GM21528 (cell line): Measurements from ENCODE around the gene HRH1.
"Not testable (repeated sequence)": the region's sequence is repeated elsewhere in the genome, so short reads cannot be mapped to it uniquely, and the experiment has no call there.

ENCODE experiments used
- ATAC-seq: cut with Tn5 transposase; IDR thresholded peaks from one replicate; pipeline ENCODE4 v1.9.1; 2021; ENCODE audit warnings: mild to moderate bottlenecking, moderate library complexity; ENCODE audit not compliant: unreplicated experiment, low FRiP score

HRH1 gene, protein sequence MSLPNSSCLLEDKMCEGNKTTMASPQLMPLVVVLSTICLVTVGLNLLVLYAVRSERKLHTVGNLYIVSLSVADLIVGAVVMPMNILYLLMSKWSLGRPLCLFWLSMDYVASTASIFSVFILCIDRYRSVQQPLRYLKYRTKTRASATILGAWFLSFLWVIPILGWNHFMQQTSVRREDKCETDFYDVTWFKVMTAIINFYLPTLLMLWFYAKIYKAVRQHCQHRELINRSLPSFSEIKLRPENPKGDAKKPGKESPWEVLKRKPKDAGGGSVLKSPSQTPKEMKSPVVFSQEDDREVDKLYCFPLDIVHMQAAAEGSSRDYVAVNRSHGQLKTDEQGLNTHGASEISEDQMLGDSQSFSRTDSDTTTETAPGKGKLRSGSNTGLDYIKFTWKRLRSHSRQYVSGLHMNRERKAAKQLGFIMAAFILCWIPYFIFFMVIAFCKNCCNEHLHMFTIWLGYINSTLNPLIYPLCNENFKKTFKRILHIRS

DNA sequence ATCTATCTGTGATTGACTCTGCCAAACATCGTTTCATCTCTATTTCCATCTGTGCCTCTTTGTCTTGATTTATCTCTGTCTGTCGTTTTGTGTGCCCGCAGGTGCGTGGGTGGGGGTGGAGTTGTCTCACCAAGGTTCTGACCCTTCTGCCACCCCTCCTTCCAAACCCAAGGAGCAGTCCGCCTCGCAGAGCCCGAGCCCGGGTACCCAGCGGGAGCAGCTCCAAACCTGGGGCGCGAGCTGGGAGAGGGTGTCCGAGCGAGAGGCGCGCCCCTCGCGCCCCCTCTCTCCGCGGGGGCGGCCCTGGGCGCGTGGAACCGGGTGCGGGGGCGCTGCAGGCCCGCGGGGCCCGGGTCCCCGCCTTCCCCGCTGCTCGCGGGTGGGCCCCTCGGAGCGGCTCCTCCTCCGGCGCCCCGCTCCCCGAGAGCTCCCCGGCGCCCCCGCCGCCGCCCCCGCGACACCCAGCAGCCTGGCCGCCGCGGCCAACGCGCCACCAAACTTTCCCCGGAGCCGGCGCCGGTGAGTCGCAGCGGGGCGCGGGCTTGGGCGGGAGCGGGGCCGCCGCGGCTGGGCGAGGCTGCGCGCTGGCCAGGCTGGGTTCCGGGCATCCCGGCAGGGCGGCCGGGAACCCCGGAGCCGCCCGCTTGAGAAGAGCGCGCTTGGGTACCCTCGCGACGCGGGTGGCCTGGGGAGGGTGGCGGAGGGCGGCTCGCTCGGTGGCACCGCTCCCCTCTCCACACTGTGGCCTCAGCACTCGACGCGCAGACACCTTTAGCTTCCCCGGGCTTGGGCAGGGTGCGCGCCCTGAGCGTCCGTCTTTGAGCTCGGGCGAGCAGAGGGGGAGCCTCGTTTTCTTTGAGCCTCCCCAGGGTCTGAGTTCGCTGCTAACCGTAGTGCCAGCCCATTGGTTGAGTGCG, at the start of gene HRH1:
TSS of gene HRH1 (plus strand) at position 458 of the 917 bp plus-strand sequence. CDS start 104,545 bp downstream, outside the sequence.
- ATAC-seq, result no peak

DNA sequence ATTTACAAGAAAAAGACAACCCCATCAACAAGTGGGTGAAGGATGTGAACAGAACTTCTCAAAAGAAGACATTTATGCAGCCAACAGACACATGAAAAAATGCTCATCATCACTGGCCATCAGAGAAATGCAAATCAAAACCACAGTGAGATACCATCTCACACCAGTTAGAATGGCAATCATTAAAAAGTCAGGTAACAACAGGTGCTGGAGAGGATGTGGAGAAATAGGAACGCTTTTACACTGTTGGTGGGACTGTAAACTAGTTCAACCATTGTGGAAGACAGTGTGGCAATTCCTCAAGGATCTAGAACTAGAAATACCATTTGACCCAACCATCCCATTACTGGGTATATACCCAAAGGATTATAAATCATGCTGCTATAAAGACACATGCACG, 41.0 kb upstream of the HRH1 start:
- not testable (repeated sequence) for ATAC-seq

DNA sequence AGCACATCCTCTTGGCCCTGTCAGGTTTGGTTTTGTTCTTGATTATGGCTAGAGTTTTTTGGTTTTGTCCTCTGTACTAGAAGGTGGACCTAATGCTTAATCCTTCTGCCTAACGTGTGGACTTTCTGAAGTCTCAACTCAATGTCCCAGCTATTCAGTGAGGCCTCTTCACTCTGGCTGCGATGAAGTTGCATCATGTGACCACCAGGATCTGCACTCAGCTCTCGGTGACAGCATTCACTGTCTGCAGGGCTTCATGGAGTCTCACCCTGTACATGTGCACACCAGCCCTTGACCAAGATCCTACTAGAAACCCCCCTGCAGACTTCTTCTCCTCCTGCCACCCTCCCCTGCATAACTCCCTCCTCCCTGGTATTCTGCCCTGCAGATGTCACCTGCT, 38.7 kb upstream of the HRH1 start:
- ATAC-seq, result no peak

DNA sequence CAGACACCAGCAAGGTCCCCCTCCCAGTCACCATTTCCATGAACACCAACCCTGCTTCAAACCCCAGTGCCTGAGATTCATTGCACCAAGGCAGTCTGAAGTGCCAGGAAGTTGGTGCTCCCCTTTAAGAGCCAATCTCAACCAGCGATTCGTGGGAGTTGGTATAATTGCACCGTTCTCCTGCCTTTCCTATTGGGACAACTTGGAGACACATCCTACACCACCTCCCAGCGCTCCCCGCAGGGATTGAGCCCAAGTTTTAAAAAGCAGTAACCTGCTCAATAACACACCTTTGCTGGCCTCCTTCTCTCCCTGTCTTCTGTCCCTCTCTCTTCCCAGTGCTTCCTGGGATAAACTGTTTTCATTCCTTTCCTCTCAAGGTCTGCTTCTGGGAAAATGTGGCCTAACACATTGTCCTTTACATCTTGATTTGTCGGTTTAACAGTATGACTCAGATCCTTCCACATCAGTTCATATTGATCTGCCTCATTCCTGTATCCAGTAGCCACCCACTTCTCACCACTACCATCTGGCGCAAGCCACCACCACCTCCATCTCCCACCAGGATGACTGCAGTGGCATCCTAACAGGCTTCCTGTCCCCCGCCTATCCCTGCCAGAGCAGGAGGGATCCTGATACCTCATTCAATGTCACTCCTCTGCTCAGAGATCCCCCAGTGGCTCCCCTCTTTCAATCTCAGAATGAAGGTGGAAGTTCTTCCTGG, 37.8 kb upstream of the HRH1 start:
- ATAC-seq, result no peak

DNA sequence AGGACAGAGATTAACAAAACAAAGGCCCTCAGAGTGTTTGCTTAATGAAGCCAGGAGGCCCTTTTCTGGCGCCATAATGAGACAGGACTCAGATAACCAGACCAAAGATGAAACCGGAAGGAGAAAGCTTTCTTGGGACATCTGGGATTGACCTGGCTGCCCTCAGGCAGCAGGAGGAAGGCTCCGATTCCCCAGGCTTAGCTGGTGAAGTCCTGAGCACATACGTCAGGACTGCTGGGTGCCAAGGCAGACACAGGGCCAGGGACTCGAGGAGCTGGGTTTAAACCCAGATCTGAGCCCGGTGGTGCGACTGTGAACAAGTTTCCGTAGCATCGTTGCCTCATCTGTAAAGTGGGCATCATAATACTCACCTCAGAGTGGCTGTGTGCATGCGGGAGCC, 36.7 kb upstream of the HRH1 start:
- ATAC-seq, result no peak

DNA sequence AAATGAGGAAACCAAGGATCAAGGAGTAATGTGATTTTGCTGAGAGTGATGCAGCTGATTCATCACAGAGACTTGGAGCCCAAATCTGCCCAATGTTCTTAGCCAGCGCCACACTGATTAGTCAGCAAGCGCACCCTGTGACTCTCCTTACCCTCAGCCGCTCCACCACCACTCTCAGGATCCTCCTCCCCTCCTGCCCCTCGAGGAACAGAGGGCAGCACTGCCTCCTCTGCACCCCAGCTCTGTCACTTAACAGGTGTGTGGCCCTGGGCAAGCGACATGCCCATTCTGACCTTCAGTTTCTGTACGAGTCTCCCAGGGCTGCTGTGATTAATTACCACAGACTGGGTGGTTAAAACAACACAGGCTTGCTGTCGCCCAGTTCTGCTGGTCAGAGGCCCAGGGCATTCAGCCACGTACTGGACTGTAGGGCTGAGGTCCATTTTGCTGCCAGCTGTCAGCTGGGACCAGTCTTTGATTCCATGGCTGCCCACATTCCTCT, 36.1 kb upstream of the HRH1 start:
- no peak for ATAC-seq

DNA sequence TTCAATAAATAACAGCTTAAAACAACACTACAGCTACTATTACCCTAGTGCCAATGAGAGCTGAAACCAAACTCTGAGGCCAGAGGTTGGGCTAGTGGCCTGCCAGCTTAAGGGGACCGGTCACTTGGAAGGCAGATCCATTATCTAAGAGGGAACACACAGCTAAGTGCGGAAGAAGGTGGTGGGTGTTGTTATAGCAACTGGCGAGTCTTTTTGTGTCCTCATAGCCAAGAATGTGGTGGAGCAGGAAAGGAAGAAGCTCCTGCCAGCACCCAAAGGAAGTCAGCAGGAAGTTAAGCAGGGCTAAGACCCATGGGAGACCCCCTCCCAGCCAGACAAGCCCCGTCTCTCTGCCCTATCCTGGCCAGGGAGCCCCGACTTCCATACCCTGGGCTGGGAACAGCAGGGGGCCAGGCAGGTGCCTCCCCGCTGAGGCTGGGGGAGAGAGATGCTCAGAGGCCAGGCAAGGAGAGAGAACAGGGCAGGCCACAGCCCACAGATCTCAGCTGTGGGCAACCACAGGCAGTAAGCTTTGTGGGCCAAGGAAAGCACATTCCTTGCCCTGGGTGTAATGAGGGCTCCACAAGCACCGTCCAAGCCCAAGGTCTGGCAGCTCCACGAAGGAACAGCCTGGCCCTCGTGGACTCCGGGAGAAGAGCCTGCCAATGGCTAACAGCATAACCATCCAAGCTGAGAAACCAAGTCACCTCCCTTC, 34.0 kb upstream of the HRH1 start:
- no peak for ATAC-seq

DNA sequence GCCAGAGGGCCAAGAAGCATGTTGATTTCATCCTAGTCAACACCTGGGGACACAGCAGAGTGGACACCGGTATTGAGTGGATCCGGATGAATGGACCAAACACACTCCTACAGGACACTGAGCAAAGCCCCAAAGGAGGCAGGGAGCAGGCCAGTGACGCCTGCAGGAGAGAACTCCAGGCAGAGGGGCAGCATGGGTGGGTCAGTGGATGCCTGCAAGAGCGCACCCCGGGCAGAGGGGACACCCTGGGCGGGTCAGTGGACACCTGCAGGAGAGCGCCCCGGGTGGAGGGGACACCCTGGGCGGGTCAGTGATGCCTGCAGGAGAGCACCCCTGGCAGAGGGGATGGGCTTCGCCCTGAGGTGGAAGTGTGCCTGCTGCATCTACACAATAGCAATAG, 27.6 kb upstream of the HRH1 start:
- no peak for ATAC-seq

DNA sequence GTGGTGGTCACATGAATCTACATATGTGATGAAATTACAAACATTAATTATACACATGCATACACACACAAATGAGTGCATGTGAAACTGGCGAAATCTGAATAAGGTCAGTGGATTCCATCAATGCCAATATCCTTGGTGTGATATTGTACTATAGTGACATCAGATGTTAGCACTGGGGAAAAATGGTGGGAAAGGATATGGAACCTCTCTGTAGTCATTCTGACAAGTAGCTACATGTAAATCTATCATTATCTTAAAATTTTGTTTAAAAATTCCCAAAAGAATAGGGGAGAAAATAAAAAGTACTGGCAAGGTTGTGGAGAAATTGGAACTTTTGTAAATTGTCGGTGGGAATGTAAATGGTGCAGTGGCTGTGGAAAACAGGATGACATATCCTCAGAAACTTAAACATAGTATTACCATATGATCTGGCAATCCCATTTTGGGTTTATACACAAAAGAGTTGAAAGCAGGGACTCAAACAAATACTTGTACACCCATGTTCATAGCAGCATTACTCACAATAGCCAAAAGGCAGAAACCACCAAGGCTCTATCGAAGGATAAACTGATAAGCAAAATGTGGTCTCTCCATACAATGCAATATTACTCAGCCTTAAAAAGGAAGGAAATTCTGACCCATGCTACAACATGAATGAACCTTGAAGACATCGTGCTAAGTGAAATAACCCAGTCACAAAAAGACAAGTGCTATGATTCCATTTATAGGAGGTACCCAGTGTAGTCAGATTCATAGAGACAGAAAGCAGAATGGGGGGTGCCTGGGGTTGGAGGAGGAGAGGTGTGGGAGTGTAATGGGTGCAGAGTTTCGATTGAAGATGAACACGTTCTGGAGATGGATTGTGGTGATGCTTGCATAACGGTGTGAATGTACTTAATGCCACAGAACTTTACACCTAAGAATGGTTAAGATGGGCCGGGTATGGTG, 25.3 kb upstream of the HRH1 start:
- ATAC-seq, result no peak

DNA sequence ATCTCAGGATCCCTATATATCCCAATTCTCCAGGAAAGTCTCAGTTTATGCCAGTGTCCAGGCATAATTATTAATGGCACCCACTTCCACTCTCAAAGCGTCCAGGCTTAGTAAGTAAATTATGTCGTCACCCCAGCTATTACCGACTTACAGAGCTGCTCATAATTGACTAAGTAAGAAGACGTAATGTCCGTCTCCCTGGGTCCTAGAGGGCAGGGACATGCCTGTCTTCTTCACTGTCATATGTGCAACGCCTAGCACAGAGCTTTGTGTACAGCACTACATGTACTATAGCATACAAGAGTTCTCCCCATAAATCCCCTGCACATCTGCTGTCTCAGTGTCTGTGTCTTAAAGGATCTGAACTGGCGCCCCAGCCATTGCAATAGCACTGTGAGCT, 23.9 kb upstream of the HRH1 start:
- ATAC-seq, result no peak

DNA sequence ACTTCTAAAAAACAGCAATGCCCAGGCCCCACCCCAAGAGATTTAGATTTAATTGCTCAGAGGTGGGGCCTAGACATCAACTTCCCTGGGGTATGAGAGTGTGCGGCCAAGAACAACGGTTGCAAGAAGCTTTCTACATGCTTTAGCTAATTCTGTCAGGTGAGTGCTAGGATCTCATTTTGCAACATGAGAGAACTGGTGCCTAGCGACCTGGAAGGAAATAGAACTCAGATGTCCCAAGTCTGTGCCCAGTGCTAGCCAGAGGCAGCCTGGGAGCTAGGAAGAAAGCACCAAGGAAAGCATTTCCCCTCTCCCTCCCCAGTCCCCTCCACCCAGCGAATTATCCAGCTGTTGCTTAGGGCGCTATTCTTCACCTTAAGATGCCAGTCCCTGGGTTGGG, 22.9 kb upstream of the HRH1 start:
- no peak for ATAC-seq

DNA sequence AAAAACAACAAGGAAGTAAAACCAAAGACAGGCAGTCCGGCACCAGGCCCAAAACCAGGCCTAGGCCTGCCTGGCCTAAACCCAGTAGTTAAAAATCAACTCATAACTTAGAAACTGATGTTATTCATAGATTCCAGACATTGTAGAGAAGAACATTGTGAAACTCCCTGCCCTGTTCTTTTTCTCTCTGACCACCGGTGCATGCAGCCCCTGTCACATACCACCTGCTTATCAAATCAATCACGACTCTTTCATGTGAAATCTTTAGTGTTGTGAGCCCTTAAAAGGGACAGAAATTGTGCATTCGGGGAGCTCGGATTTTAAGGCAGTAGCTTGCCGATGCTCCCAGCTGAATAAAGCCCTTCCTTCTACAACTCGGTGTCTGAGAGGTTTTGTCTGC, 22.4 kb upstream of the HRH1 start:
- not testable (repeated sequence) for ATAC-seq

DNA sequence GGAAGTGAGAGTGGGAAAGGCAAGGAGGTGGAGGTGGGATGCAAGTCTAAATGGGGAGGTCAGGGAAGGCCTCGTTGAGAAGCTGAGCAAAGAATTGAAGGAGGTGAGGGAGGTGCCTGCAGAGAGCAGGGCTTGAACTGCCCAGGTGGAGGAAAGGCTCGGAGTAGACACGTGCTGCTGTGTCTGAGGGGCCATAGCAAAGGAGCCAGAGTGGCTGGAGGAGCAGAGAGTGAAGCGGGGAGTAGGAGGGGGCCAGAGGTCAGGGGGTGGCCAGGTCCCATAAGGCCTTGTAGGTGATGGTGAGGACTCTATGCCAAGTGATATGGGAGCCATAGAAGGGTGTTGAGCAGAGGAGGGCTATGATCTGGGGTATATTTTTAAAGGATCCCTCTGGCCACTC, 21.4 kb upstream of the HRH1 start:
- no peak for ATAC-seq

DNA sequence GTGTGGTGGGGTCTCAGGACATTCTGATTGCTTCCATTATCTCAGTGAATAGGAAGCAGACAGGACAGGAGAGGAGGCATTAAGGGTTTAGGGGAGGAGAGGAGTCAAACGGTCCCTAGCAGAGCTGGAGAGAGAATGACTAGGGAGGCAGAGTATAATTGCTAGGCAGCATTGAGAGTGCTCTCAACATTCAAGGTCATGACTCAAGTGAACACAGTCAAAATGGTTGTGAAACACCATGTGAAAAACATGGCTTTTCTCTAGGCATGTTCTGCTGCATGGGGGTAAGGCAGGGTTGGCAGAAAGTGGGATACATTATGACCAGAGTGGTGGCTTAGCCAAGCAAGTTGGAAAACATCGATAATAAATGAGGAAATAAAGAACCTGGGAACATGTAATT, 19.5 kb upstream of the HRH1 start:
- ATAC-seq, result no peak

DNA sequence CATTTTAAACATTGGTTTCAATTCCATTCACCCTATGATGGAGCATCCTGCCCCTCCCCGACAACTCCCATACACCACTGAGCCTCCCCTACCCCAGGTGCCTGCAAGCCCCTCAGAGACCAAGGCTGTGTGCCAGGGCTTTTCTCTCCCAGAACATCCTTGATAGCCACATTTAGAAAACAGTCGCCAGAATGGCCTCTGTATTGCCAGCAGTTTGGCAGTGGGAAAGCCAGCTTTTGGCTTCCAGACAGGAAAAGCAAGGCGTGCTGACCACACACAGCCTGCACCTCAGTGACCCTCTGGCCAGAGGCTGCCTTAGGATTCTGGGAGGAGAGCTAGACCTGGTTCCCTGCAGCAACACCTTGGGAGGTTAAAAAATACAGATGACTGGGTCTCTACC, 18.2 kb upstream of the HRH1 start:
- no peak for ATAC-seq

DNA sequence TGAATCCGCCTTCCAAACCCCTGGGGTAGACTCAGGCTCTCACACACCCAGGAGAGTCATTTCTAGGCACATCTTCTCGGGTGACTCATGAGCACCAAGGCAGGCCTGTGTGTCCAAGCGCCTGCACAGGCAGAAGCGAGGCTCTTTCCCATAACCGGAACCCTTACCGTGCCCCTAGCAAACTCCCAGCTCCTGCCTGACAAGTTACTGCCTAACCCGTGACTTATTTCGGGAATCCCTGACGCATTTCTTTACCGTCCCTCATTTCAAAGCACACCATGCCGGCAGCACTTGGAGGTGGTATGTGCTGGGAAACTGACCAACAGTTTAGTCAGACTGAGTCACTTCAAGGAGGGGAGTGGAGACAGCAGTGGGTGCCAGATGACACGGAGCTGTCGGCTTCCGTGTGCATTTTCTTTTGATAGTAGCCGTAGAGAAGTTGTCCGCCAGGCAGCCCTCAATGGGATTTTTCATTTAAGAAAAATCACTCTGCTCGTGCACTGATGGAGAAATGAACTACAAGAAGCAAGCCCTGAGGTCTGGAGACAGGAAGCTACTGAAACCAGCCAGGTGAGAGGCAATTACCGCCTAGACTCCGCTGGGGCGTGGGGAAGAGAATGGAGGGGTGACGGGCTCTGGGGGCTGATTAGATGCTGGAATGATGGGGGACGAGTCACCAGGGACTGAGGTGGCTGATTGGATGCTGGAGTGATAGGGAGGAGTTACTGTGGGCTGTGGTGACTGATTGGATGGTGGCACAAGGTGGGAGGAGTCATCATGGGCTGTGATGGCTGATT, 17.3 kb upstream of the HRH1 start:
- no peak for ATAC-seq

DNA sequence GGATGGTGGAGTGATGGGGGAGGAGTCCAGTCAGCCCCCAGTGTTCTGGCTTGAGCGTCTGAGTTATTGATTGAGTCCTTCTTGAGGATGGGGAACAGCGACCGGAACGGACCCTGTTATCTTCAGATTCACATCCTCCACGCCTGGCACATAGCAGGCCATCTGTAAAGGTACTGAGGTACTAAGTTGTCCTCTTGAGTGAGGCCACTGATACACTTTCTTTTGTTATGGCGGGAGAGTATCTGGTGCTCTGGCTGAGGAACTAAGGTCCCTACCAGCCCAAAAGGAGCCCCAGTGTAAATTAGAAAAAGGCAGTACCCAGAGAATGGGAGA, 16.7 kb upstream of the HRH1 start:
- ATAC-seq, result no peak

DNA sequence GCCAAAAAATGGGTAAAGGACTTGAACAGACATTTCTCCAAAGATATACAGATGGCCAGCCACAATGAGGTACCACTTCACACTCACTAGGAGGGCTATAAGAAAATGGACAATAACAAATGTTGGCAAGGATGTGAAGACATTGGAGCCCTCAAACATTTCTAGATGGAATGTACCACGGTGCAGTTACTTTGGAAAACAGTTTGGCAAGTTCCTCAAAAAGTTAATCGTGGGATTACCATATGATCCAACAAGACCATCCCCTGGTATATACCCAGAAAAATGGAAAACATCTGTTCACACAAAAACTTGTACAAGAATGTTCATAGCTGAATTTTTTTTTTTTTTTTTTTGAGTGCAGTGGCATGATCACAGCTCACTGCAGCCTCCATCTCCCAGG, 15.9 kb upstream of the HRH1 start:
- ATAC-seq, result no peak
